ENCODE measurements around the gene LHFPL4.
"Not testable (repeated sequence)": the region's sequence is repeated elsewhere in the genome, so short reads cannot be mapped to it uniquely, and the experiment has no call there.

LHFPL4 gene

GRCh38 chr3:9553021-9553947 lies at the start of gene LHFPL4:
TSS of gene LHFPL4 (minus strand) at chr3:9553822. CDS start at chr3:9552679, 1,143 bp downstream.
- DNase-seq (ENCODE audit: low spot score), result no peak

- no peak for DNase-seq (ENCODE audit: low spot score)
Observed at GRCh38 chr3:9602620-9603019, 49.0 kb upstream of the LHFPL4 start.

GRCh38 chr3:9601006-9601581 lies 47.5 kb upstream of the LHFPL4 start:
- DNase-seq (ENCODE audit: low spot score), result not testable (repeated sequence)

- DNase-seq (ENCODE audit: low spot score), result no peak
Observed at GRCh38 chr3:9600597-9600996, 47.0 kb upstream of the LHFPL4 start.

GRCh38 chr3:9598783-9599387 lies 45.3 kb upstream of the LHFPL4 start:
- no peak for DNase-seq (ENCODE audit: low spot score)

GRCh38 chr3:9595877-9596276 lies 42.3 kb upstream of the LHFPL4 start:
- DNase-seq (ENCODE audit: low spot score), result no peak

- DNase-seq (ENCODE audit: low spot score), result not testable (repeated sequence)
Observed at GRCh38 chr3:9591781-9592180, 38.2 kb upstream of the LHFPL4 start.

GRCh38 chr3:9590282-9590791 lies 36.7 kb upstream of the LHFPL4 start:
- DNase-seq (ENCODE audit: low spot score), result no peak

GRCh38 chr3:9583792-9584191 lies 30.2 kb upstream of the LHFPL4 start:
- DNase-seq (ENCODE audit: low spot score), result no peak

- DNase-seq (ENCODE audit: low spot score), result no peak
Observed at GRCh38 chr3:9583371-9583770, 29.7 kb upstream of the LHFPL4 start.

GRCh38 chr3:9582332-9582731 lies 28.7 kb upstream of the LHFPL4 start:
- DNase-seq (ENCODE audit: low spot score), result no peak

GRCh38 chr3:9581742-9582141 lies 28.1 kb upstream of the LHFPL4 start:
- no peak for DNase-seq (ENCODE audit: low spot score)

- no peak for DNase-seq (ENCODE audit: low spot score)
Observed at GRCh38 chr3:9569054-9569453, 15.4 kb upstream of the LHFPL4 start.

GRCh38 chr3:9565316-9565715 lies 11.7 kb upstream of the LHFPL4 start:
- DNase-seq (ENCODE audit: low spot score), result no peak

- no peak for DNase-seq (ENCODE audit: low spot score)
Observed at GRCh38 chr3:9563851-9564250, 10.2 kb upstream of the LHFPL4 start.

- DNase-seq (ENCODE audit: low spot score), result not testable (repeated sequence)
Observed at GRCh38 chr3:9560056-9560455, 6.4 kb upstream of the LHFPL4 start.

GRCh38 chr3:9553948-9554513 lies 409 bp upstream of the LHFPL4 start:
- no peak for DNase-seq (ENCODE audit: low spot score)

GRCh38 chr3:9552252-9552999 lies 1.2 kb downstream of the LHFPL4 start:
- no peak for DNase-seq (ENCODE audit: low spot score)

GRCh38 chr3:9550999-9551398 lies 2.6 kb downstream of the LHFPL4 start:
- DNase-seq (ENCODE audit: low spot score), result no peak

- DNase-seq (ENCODE audit: low spot score), result no peak
Observed at GRCh38 chr3:9549600-9549999, 4.0 kb downstream of the LHFPL4 start.

- DNase-seq (ENCODE audit: low spot score), result no peak
Observed at GRCh38 chr3:9548991-9549390, 4.6 kb downstream of the LHFPL4 start.

- DNase-seq (ENCODE audit: low spot score), result no peak
Observed at GRCh38 chr3:9542182-9542581, 11.4 kb downstream of the LHFPL4 start.
